ENCODE measurements around the gene UTP14A.

GRCh38 chrX:129953334-129953648, 47.3 kb downstream of the UTP14A start:
- no peak for TF ChIP-seq CTCF (IDR thresholded peaks at IDR 0.05)
- TF ChIP-seq POLR2A (IDR thresholded peaks at IDR 0.05), result no peak
- TF ChIP-seq POLR2AphosphoS5 (IDR thresholded peaks at IDR 0.05), result no peak
- no peak for TF ChIP-seq EP300 (IDR thresholded peaks at IDR 0.05)
